ENCODE data around the gene CDKAL1.

GRCh38 chr6:20955751-20956150, 421.5 kb downstream of the CDKAL1 start:
- TF ChIP-seq CTCF (IDR thresholded peaks at IDR 0.05; ENCODE audit: low read depth, low read length, missing input control) (no peak), YY1 (IDR thresholded peaks at IDR 0.05) (no peak), RAD21 (IDR thresholded peaks at IDR 0.05) (no peak), EGR1 (IDR thresholded peaks at IDR 0.05; ENCODE audit: low read depth in 2 of 2) (no peak), REST (IDR thresholded peaks at IDR 0.05) (no peak), TAF1 (conservative IDR thresholded peaks at IDR 0.05) (no peak), FOXA1 (IDR thresholded peaks at IDR 0.05) (no peak)

All from liver (tissue), 3 donors.